NCI-H2196 treated with DMSO at 0.1 percent for 48 hours (cell line): Measurements from ENCODE around the gene GSS.

ENCODE experiments used
- DNase-seq: peaks from one replicate; lab custom pipeline; 2025; ENCODE audit not compliant: unreplicated experiment; lab: John Stamatoyannopoulos, UW

Gene GSS

GRCh38 chr20:34947336-34947735, 8.3 kb downstream of the GSS start:
- no peak for DNase-seq

GRCh38 chr20:34946661-34947060, 8.9 kb downstream of the GSS start:
- DNase-seq = no peak

- no peak for DNase-seq
Observed at GRCh38 chr20:34945315-34946077, 10.1 kb downstream of the GSS start.

GRCh38 chr20:34943808-34944567, 11.6 kb downstream of the GSS start:
- no peak for DNase-seq

- DNase-seq = no peak
Observed at GRCh38 chr20:34942301-34942700, 13.3 kb downstream of the GSS start.

DNA sequence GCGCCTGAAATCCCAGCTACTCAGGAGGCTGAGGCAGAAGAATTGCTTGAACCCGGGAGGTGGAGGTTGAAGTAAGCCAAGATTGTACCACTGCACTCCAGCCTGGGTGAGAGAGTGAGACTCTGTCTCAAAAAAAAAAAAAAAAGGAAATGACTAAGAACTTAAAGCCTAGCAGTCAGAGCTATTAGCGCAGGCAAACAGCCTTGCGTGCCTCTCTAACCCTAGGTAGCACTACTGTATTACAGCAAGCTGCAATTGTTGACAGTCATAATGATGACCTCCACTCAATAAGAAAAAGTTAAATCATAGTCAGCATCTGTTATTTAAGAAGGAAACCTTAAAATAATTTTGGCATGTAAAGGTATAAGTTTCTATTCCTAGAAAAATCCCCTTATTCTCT, 14.4 kb downstream of the GSS start:
- no peak for DNase-seq

- no peak for DNase-seq
Observed at GRCh38 chr20:34940081-34940481, 15.5 kb downstream of the GSS start.

DNA sequence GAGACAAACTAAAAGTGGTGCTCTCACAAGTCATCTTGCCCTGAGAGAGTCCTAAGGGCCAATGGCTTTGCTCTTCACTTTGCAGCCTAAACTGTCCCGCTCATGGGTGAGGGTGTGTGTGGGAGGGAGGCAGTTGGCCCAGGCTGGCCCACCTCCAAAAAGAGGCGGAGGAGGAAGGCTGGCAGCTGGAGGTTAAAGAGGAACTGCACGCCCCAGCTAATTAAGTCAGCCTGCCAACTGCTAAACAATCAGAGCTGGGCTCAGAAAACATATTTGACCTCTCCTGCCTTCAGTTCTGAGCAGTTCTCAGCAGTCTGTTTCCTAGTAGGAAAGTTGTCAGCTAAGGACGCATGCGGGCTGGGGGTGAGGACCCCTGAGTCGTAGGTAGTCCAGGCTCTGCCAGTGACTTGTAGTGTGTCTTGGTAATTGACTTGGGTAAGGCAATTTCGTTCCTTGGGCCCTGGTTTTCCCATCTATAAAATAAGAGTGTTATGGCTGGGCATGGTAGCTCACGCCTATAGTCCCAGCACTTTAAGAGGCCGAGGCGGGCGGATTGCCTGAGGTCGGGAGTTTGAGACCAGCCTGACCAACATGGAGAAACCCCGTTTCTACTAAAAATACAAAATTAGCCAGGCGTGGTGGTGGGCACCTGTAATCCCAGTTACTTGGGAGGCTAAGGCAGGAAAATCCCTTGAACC, 17.0 kb downstream of the GSS start:
- DNase-seq = peak; percentile 39

- no peak for DNase-seq
Observed at GRCh38 chr20:34931771-34932170, 23.8 kb downstream of the GSS start.

GRCh38 chr20:34928411-34928810, 27.2 kb downstream of the GSS start:
- DNase-seq = no peak

GRCh38 chr20:34927736-34928135, 27.9 kb downstream of the GSS start:
- DNase-seq = no peak

- DNase-seq = no peak
Observed at GRCh38 chr20:34926581-34926980, 29.0 kb downstream of the GSS start.

- no peak for DNase-seq
Observed at GRCh38 chr20:34925981-34926380, 29.6 kb downstream of the GSS start.

GRCh38 chr20:34925341-34925740, 30.3 kb downstream of the GSS start:
- DNase-seq = no peak

GRCh38 chr20:34923414-34923813, 32.2 kb downstream of the GSS start:
- DNase-seq = no peak

GRCh38 chr20:34922654-34923381, 32.8 kb downstream of the GSS start:
- no peak for DNase-seq

DNA sequence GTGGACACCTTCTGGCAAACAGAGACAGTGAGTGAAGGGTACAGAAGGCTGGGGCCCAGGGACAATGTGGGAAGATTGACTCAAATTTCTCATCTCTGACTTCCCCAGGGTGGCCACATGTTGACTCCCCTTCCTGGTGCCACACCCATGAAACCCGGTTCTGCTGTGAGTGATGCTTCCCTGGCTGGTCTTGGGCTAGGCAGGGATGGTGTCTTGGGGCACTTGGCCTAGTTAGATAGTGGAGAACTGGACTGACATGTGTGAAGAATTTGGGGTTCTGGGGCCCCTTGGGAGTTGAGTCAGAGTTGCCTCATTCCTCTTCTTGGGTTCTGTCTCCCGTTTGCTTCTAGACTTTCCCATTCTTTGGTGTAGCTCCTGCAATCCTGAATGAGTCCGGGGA, 34.2 kb downstream of the GSS start:
- DNase-seq = no peak

- DNase-seq = no peak
Observed at GRCh38 chr20:34920055-34920454, 35.6 kb downstream of the GSS start.

DNA sequence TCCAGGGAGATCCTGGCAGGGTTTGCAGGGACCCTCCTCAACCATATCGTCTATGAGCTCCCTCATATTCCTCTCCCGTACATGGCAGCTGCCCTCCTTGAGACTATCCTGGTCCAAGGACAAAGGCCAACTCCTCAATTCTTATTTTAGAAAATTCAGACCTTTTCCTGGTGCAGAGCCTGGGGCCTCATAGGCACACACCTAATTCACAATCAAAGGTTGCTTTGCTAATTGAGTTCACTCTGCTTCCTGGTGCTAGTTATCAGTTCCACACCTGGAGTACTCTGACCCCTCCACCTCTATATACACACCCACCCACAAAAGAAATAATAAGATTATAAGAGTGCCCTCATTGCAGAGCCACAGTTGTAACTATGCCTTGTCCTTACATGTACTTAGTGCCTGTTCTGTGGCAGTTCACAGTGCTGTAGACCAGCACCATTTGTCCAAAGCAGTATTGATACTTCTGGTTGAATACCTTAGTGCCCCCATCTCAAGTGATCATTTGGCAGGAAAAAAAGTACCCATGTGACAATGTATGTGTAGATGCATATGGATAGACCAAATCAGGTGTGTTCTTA, 38.7 kb downstream of the GSS start:
- no peak for DNase-seq

DNA sequence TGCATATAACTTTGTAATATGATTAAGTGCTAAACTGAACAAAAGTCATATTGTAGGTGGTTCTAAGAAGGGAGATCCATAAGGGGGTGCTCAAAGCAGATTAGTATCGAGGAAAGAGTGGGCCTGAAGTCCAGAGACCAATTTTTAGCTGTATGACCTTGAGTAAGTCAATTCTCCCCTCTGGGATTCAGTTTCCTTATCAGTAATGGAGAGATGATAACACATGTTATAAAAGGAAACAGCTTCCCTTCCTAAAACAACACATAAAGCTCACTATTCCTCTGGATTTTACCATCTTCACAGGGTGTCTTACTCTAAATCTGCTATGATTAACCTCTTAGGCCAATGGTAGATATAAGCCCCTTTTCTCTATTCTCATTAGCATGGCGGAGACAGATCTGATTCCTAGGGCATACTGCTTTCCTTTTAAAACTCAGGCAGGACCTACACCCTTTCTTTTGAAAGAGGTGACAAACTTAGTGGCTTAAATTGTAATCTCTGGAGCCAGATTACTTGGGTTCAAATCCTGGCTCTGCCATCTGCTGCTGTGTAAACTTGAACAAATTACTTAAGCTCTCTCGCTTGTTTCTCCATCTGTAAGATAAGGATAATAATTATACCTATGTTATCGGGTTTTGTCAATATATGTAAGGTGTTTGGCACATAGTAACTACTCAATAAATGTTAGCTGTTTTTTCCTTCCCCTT, 39.7 kb downstream of the GSS start:
- DNase-seq = no peak
